Neural cell (in vitro differentiated cells): ENCODE data around the gene LCOR.

ENCODE experiments used
- EZH2 ChIP-seq: fragments of 200-600, 300-800 bp; shearing (Covaris generic), sonication (generic); IDR thresholded peaks from 2 replicates; pipeline ENCODE4 v1.6.1; 2014; ENCODE audit warnings: antibody characterized with exemption, low read length, borderline replicate concordance, mild to moderate bottlenecking; ENCODE audit not compliant: insufficient read depth, poor library complexity, severe bottlenecking
- POLR2AphosphoS5 ChIP-seq: IDR thresholded peaks from 2 replicates; pipeline ENCODE4 v1.6.1; 2012
- TF ChIP-seq, protein P1 (sequence below): fragments of 450-650 bp; IDR thresholded peaks from 2 replicates; pipeline ENCODE4 v1.5.1; 2014; ENCODE audit warnings: antibody characterized with exemption, mild to moderate bottlenecking, moderate library complexity; ENCODE audit not compliant: poor library complexity, severe bottlenecking

DNA sequence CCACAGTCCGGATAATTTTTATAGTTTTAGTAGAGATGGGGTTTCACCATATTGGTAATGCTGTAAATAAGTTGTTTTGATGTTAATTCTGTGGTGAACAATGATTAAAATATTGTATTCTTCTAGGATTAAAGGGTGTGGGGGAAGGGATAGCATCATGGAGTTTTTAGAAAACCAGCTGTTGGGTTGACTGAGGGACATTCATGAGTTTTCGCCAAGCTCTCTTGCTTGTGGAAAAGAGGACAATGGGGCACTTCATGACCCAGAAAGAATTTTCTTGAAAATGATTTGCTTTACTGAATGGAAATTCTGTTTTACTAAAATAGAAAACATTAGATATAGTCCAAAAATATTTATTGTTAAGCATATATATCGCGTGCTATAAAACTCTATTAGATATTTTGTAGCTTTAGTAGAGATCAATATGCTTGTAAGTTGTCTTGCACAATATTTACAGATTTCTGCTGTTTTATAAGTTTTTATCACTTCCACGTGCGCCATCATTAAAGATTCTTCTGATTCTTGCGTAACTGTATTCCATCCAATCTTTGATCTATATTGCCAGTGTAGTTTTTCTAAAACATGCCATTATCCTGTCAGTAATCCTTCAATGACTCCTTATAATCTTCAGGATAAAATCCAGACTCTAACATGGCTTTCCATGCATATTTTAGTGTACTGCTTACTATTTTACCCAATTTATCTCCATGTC, 41.8 kb downstream of the LCOR start:
- TF ChIP-seq POLR2AphosphoS5: no peak
- TF ChIP-seq EZH2: no peak
- TF ChIP-seq, protein P1, sequence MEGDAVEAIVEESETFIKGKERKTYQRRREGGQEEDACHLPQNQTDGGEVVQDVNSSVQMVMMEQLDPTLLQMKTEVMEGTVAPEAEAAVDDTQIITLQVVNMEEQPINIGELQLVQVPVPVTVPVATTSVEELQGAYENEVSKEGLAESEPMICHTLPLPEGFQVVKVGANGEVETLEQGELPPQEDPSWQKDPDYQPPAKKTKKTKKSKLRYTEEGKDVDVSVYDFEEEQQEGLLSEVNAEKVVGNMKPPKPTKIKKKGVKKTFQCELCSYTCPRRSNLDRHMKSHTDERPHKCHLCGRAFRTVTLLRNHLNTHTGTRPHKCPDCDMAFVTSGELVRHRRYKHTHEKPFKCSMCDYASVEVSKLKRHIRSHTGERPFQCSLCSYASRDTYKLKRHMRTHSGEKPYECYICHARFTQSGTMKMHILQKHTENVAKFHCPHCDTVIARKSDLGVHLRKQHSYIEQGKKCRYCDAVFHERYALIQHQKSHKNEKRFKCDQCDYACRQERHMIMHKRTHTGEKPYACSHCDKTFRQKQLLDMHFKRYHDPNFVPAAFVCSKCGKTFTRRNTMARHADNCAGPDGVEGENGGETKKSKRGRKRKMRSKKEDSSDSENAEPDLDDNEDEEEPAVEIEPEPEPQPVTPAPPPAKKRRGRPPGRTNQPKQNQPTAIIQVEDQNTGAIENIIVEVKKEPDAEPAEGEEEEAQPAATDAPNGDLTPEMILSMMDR: no peak
